ENCODE results near the gene TERF2IP. TPM values are rescaled to one million over a fixed set of nuclear protein-coding genes. Genes with fewer than 3 reads are reported as not detected.
A peak's percentile ranks its signal among the peaks of the same experiment; 100 is the strongest.

TERF2IP gene
- polyA plus RNA-seq (ENCODE audit: insufficient read length in 4 of 4), result 10 to 100 TPM; 82.3 to 98.4 (median 87.9) TPM

DNA sequence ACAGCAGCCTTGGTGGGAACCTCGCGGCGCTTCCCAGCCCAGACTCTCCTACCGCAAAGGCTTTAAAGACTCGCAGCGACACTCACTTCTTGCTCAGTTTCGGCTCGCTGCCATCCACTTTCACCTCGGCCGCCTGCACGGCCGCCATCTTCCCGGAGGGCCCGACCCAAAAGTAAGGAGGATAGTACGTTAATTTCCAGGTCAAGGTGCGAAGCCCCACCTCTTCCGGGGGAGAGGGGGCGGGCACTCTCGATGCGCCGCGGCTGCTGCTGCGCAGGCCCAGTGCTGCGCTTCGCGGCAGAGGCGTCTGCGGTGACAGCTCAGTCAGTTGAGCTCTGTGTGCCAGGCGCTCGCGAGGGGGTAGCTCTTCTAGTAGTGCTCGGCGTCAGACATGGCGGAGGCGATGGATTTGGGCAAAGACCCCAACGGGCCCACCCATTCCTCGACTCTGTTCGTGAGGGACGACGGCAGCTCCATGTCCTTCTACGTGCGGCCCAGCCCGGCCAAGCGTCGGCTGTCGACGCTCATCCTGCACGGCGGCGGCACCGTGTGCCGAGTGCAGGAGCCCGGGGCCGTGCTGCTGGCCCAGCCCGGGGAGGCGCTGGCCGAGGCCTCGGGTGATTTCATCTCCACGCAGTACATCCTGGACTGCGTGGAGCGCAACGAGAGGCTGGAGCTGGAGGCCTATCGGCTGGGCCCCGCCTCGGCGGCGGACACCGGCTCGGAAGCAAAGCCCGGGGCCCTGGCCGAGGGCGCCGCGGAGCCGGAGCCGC lies at the start of gene TERF2IP, which contains the start of gene KARS1:
Gene TERF2IP (plus strand): TSS at position 282 of the 773 bp plus-strand sequence. CDS start 110 bp downstream, at position 392.
Gene KARS1 (minus strand): TSS at position 174 of the 773 bp plus-strand sequence. CDS start 26 bp downstream, at position 148.
- peak; percentile 84 to 86 (median 84) for DNase-seq (ENCODE audit: low read depth in 4 of 4, low spot score in 3 of 4)

GRCh38 chr16:75599452-75600277 lies 47.9 kb upstream of the TERF2IP start:
- DNase-seq (ENCODE audit: low read depth in 4 of 4, low spot score in 3 of 4), result no peak

DNA sequence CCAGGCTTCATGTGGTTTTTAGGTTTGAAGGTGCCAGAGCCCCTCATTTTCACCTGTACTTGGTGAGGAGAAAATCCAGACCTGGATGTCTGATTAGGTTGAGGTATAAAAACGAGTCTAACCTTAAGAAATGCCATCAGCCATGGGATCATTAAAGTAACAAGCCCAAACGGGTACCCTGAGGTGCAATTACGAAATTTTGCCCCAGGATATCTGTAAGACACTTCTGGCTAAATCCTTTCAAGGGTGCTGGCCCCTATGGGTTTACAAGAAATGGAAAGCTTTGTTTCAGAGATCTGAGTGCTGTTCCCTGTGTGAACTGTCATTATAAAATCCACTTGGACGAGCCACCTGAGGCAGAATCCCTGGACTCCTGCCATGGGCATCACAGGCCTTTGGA lies 44.3 kb upstream of the TERF2IP start:
- DNase-seq (ENCODE audit: low read depth in 4 of 4, low spot score in 3 of 4), result no peak

- no peak for DNase-seq (ENCODE audit: low read depth in 4 of 4, low spot score in 3 of 4)
Observed at GRCh38 chr16:75606507-75606906, 41.1 kb upstream of the TERF2IP start.

DNA sequence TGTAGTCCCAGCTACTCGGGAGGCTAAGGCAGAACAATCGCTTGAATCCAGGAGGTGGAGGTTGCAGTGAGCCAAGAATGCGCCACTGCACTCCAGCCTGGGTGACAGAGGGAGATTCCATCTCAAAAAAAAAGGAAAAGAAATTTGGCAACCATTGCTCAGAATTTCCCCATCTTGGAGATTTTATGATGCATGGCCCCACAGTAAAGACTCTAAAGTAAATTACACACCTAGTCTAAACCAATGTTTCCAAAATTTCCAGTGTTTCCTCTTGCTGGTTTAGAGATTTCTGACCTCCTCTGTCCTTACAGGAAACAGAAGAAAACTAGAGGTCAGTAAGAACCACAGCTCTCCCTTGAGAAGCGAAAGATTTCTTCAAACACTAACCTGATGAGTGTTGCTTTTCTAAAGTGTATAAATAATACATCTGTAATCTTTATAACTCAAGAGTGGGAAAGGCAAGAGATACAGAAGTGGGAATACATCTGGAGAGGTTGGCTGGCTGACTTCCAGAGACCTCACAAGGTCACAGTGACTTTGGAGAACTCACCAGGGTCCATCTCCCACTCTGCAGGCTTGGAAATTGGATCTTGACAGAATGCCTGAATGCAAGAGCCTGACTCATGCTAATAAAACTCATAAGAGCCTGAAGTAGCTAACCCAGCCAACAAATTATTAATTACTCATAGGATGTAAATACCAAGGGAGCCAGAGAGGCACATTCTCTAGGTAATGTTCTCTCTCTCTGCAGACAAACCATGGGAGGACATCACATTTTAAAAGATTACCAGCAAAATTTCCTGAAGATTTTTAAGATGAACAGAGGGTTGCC lies 33.3 kb upstream of the TERF2IP start:
- DNase-seq (ENCODE audit: low read depth in 4 of 4, low spot score in 3 of 4), result no peak

GRCh38 chr16:75615619-75616018 lies 32.0 kb upstream of the TERF2IP start:
- DNase-seq (ENCODE audit: low read depth in 4 of 4, low spot score in 3 of 4), result no peak

DNA sequence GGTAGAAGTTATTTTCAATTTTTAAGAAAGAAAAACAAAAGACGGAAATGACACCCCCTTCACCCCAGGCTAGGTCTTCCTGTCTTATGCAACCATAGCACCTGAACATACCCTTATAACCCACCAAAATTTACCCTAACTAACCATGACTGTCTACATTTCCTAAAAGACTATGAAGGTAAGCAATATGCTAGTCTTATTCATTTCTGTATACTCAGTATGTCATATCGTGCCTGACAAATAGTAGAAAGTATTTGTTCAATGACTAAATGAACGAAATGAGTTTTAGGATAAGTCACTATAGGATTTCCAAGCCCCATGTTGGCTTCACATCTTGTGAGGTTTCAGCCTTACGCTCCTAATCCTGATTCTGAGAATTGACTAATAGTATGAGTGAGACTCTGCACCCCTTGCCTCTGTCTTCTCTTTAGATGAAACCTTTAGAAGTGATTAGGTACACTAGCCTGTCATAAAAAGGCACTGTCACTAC lies 31.0 kb upstream of the TERF2IP start:
- no peak for DNase-seq (ENCODE audit: low read depth in 4 of 4, low spot score in 3 of 4)

DNA sequence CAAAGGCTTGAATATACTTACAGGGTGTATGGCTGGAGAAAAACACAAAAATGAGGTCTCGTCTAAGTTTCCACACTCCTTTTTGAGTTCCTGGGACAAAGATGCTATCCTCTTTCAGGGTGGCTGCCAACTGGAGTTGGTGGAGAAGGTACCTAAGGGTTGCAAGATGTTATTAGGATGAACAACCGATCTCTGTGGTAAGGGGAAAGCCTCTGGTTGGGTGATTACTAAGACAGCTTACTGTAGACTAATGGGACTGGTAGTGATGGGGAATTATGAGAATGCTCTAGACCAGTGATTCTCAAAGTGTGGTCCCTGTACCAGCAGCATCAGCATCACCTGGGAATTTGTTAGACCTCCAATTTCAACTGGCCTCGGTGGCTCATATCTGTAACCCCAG lies 30.5 kb upstream of the TERF2IP start:
- DNase-seq (ENCODE audit: low read depth in 4 of 4, low spot score in 3 of 4), result no peak

DNA sequence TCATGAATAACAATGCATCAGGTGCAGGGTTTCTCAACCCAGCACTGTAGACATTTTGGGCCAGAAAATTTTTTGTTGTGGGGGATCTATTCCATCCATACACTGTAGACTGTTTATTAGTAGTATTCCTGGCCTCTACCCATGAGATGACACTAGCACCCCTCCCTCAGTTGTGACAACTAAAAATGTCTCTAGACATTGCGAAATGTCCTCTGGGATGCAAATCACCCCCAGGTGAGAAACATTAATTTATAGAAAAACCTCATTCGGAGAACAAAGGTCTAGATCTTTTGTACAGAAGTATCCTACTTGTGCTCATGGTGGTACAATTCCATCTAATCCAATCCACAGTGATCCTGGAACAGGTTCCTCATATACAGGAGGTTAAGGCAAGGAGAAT lies 28.8 kb upstream of the TERF2IP start:
- DNase-seq (ENCODE audit: low read depth in 4 of 4, low spot score in 3 of 4), result no peak

GRCh38 chr16:75620326-75621169 lies 27.0 kb upstream of the TERF2IP start:
- no peak for DNase-seq (ENCODE audit: low read depth in 4 of 4, low spot score in 3 of 4)

GRCh38 chr16:75621170-75621477 lies 26.4 kb upstream of the TERF2IP start:
- no peak for DNase-seq (ENCODE audit: low read depth in 4 of 4, low spot score in 3 of 4)

GRCh38 chr16:75622761-75623605 lies 24.6 kb upstream of the TERF2IP start, which contains the start of gene ADAT1:
Gene ADAT1 (minus strand): TSS chr16:75623281. CDS start chr16:75620799, 2,482 bp downstream.
- DNase-seq (ENCODE audit: low read depth in 4 of 4, low spot score in 3 of 4), result peak; percentile 91 to 98 (median 96)

GRCh38 chr16:75624921-75625334 lies 22.6 kb upstream of the TERF2IP start:
- DNase-seq (ENCODE audit: low read depth in 4 of 4, low spot score in 3 of 4), result no peak

DNA sequence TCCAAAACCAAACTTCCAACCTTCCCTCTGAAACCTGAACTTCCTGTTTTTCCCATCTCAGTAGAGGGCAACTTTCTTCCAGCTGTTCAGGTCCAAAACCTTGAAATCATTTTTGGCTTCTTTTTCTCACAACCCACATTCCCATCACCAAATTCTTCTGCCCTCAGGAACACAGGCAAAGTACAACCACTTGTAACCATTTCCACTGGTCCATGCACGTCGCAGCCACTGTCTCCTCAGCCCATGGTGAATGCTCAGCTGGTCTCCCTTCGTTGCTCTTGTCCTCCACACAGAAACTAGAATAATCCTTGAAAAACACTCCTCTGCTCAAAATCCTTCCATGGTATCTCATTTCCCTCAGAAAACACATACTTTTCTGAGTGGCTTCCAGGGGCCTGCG lies 20.8 kb upstream of the TERF2IP start:
- DNase-seq (ENCODE audit: low read depth in 4 of 4, low spot score in 3 of 4), result no peak

GRCh38 chr16:75627851-75628250 lies 19.7 kb upstream of the TERF2IP start:
- no peak for DNase-seq (ENCODE audit: low read depth in 4 of 4, low spot score in 3 of 4)

DNA sequence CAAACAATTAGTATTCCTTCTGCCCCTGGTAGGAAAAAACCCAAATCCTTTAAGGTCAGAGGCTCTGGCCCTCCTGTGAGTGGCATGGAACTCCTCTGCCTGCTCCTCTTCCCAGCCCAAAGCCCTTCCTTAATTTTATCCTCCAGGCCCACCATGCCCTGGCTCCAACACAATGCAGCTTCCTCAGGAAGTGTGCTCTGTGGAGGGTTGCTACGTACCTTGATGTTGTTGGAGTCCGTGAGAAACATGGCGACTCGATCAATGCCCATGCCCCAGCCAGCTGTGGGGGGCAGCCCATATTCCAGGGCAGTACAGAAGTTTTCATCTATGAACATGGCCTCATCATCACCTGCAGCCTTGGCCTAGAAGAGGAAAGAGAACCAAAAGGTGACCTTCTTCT lies 19.2 kb upstream of the TERF2IP start:
- DNase-seq (ENCODE audit: low read depth in 4 of 4, low spot score in 3 of 4), result no peak

DNA sequence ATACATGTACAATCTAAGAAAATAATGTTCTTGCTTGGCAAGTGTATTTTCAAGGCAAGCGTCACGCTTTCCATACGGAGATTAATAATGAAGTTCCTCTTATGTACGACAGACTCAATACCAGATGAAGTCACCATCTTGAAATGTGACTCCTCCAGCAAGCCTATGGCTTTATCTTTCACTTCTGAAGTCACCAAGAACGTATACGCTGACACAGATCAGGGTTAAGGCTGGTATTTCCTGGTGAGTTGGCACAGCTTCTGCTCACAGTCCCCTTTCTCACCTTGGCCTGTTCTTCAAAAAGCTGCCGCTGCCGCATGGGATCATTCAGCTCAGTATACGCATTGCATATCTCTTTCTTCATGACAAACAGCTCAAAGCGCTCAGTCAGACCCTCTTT lies 18.4 kb upstream of the TERF2IP start:
- DNase-seq (ENCODE audit: low read depth in 4 of 4, low spot score in 3 of 4), result no peak

DNA sequence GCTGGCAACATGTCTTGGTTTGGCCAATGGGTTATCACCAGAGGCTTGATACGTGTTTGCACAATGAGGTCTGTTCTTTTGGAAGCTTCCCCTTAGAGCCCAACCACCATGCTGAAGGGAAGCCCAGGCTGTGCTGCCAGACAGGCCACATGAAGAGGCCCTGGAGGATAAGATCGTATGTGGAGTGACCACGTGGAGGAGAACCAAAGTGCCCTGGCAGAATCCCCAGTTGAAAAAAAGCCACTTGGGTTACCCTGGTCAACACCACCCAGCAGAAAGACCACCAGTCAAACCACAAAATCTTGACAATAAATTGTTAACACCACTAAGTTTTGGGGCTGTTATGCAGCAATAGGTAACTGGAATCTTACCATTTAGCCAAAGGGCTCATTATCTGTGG lies 17.5 kb upstream of the TERF2IP start:
- DNase-seq (ENCODE audit: low read depth in 4 of 4, low spot score in 3 of 4), result no peak

DNA sequence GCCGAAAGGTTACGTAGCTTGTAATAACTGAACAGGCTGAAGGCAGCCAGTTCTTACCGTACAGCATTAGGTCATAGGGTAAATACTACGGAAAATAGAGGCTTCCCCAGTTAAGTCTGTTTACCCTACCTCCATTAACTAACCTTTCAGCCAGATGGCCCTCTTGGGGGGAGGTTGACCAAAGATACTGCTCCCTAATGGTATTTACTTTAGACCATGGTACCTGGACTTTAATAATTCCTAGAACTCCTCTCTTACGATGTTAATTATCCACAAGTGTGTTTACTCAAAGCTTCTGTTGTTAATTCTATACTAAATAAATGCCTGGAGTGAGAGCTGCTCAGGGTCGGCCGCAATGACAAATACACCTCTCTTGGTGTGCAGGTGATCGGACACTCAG lies 14.7 kb upstream of the TERF2IP start:
- DNase-seq (ENCODE audit: low read depth in 4 of 4, low spot score in 3 of 4), result no peak

Data from left renal pelvis (tissue), 4 donors.